ACC112 (cell line): Measurements from ENCODE around the gene NCAPH2.

Experiments used
- H2AFZ ChIP-seq: fragments of 200-600 bp; sonication (generic); one replicate; pipeline ENCODE4 v1.6.0; 2017; ENCODE audit warnings: antibody characterized with exemption, low read length; ENCODE audit not compliant: unreplicated experiment
- H3K27ac ChIP-seq: fragments of 200-600 bp; sonication (generic); 2 replicates; pipeline ENCODE4 v1.5.1; 2014; ENCODE audit warnings: low read depth, mild to moderate bottlenecking, antibody characterized with exemption, low read length, moderate library complexity
- H3K27me3 ChIP-seq: fragments of 200-600 bp; sonication (generic); 2 replicates; pipeline ENCODE4 v1.6.1; 2014; ENCODE audit warnings: mild to moderate bottlenecking, antibody characterized with exemption, low read length, moderate library complexity, mixed read lengths; ENCODE audit not compliant: insufficient read depth
- H3K36me3 ChIP-seq: fragments of 200-600 bp; sonication (generic); 2 replicates; pipeline ENCODE4 v1.6.1; 2016; ENCODE audit warnings: mild to moderate bottlenecking, antibody characterized with exemption, low read length, moderate library complexity, mixed read lengths; ENCODE audit not compliant: insufficient read depth
- H3K4me1 ChIP-seq: fragments of 200-600 bp; sonication (generic); one replicate; pipeline ENCODE4 v1.6.1; 2016; ENCODE audit warnings: low read length, mixed read lengths; ENCODE audit not compliant: insufficient read depth, unreplicated experiment, control insufficient read depth
- H3K4me3 ChIP-seq: fragments of 200-600 bp; sonication (generic); 2 replicates; pipeline ENCODE4 v1.5.1; 2014; ENCODE audit warnings: mild to moderate bottlenecking, low read depth, low read length
- H3K79me2 ChIP-seq: fragments of 200-600 bp; sonication (generic); one replicate; pipeline ENCODE4 v1.6.0; 2016; ENCODE audit warnings: low read length; ENCODE audit not compliant: control insufficient read depth, unreplicated experiment, insufficient read depth

Gene NCAPH2

GRCh38 chr22:50573491-50574382 is 65.7 kb downstream of the NCAPH2 start:
- Histone ChIP-seq H3K27ac (no peak overlapping the region), H3K4me3 (no peak overlapping the region), H3K27me3 (no peaks in the 10 kb centered on the region), H3K79me2 (no peaks in the 10 kb centered on the region), H3K4me1 (peaks cover 2% of the 10 kb centered on the region), H2AFZ (no peak overlapping the region), H3K36me3 (no peaks in the 10 kb centered on the region)

GRCh38 chr22:50574383-50574755 is 66.3 kb downstream of the NCAPH2 start:
- Histone ChIP-seq H3K27ac (no peak overlapping the region), H2AFZ (no peak overlapping the region), H3K27me3 (no peaks in the 10 kb centered on the region), H3K36me3 (no peaks in the 10 kb centered on the region), H3K79me2 (no peaks in the 10 kb centered on the region), H3K4me3 (no peak overlapping the region), H3K4me1 (peaks cover 5% of the 10 kb centered on the region)
